HEK293T (cell line): ENCODE data around the gene COX10.
"Not testable (repeated sequence)": the region's sequence is repeated elsewhere in the genome, so short reads cannot be mapped to it uniquely, and the experiment has no call there.

ENCODE experiments used
- BHLHE40 ChIP-seq: fragments of 450-650 bp; IDR thresholded peaks from 2 replicates; pipeline ENCODE4 v1.6.1; 2016; ENCODE audit warnings: mild to moderate bottlenecking, moderate library complexity, borderline replicate concordance
- CTBP1 ChIP-seq: fragments of 450-650 bp; IDR thresholded peaks from 2 replicates; pipeline ENCODE4 v1.6.1; 2016; ENCODE audit warnings: borderline replicate concordance
- ELF4 ChIP-seq: fragments of 450-650 bp; IDR thresholded peaks from 2 replicates; pipeline ENCODE4 v1.6.1; 2017; ENCODE audit warnings: antibody characterized with exemption
- FOXA1 ChIP-seq: fragments of 450-650 bp; IDR thresholded peaks from 2 replicates; pipeline ENCODE4 v1.6.1; 2016; ENCODE audit warnings: mild to moderate bottlenecking
- HDGF ChIP-seq: fragments of 450-650 bp; IDR thresholded peaks from 2 replicates; pipeline ENCODE4 v1.6.1; 2017; ENCODE audit warnings: antibody characterized with exemption, borderline replicate concordance
- LEF1 ChIP-seq: fragments of 450-650 bp; IDR thresholded peaks from 2 replicates; pipeline ENCODE4 v1.6.1; 2017; ENCODE audit warnings: mild to moderate bottlenecking, borderline replicate concordance
- NFRKB ChIP-seq: fragments of 450-650 bp; IDR thresholded peaks from 2 replicates; pipeline ENCODE4 v1.6.1; 2016; ENCODE audit warnings: mild to moderate bottlenecking, moderate library complexity
- SP1 ChIP-seq: fragments of 450-650 bp; IDR thresholded peaks from 2 replicates; pipeline ENCODE4 v1.6.1; 2017
- SUZ12 ChIP-seq: fragments of 450-650 bp; IDR thresholded peaks from 2 replicates; pipeline ENCODE4 v1.6.1; 2016; ENCODE audit warnings: mild to moderate bottlenecking
- ZNF384 ChIP-seq: fragments of 450-650 bp; IDR thresholded peaks from 2 replicates; pipeline ENCODE4 v1.6.1; 2016

- not testable (repeated sequence) for TF ChIP-seq BHLHE40, NFRKB, FOXA1, ELF4, SUZ12, ZNF384, HDGF, LEF1, SP1, CTBP1
These were observed 115.2 kb downstream of the COX10 start for GRCh38 chr17:14184536-14184935.
